ENCODE measurements around the gene FMO3.

FMO3 gene

DNA sequence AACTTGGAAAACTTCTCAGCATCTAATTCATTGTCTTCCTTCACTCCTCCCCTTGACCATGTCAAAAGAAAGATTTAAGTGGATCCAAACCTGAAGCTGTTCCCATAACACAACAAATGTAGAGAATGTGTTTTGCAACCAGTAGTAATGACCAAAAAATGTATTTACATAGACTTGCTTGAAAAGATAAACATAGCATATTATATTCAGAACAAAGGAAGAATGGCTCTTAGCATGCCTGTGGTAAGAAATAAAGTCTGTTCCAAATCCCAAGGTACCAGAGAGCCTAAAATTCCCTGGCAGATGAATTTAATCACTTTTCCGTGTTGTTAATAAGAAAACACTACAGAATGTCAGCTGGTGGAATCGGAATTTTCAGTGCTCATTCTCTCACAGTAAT lies 36.8 kb downstream of the FMO3 start:
- Histone ChIP-seq H3K4me1 (ENCODE audit: control insufficient read depth, low read depth, low read length) (no peaks in the 10 kb centered on the region), H2BK5ac (ENCODE audit: low read length) (no peak overlapping the region), H4K5ac (ENCODE audit: low read length) (no peak overlapping the region), H3K27ac (ENCODE audit: low read depth, low read length) (no peak overlapping the region), H3K4ac (ENCODE audit: low read depth, low read length) (no peak overlapping the region), H3K79me2 (ENCODE audit: control insufficient read depth, insufficient read depth, low read length) (no peaks in the 10 kb centered on the region), H3K27me3 (ENCODE audit: insufficient read depth, low read length, poor library complexity) (no peaks in the 10 kb centered on the region), H3K79me1 (ENCODE audit: low read length) (no peaks in the 10 kb centered on the region), H3K4me2 (ENCODE audit: low read length) (no peak overlapping the region), H3K56ac (ENCODE audit: low read length) (no peak overlapping the region), H3K23ac (ENCODE audit: low read length) (no peak overlapping the region), H2BK120ac (ENCODE audit: low read depth, low read length) (no peak overlapping the region), H4K8ac (ENCODE audit: low read depth, low read length) (no peak overlapping the region), H3K9ac (ENCODE audit: low read length) (no peak overlapping the region), H2BK15ac (replicated peaks; ENCODE audit: low read depth) (no peak overlapping the region), H3K4me3 (ENCODE audit: low read length) (no peak overlapping the region), H2AK5ac (ENCODE audit: low read length) (no peak overlapping the region), H3K36me3 (ENCODE audit: control insufficient read depth, insufficient read depth, low read length) (no peaks in the 10 kb centered on the region), H3K18ac (ENCODE audit: low read length) (no peak overlapping the region)
- no peak for DNase-seq
- no CpG with 5 or more reads among the region's 2 CpGs for WGBS (ENCODE audit: extremely low coverage, insufficient coverage, low lambda C conversion rate)

DNA sequence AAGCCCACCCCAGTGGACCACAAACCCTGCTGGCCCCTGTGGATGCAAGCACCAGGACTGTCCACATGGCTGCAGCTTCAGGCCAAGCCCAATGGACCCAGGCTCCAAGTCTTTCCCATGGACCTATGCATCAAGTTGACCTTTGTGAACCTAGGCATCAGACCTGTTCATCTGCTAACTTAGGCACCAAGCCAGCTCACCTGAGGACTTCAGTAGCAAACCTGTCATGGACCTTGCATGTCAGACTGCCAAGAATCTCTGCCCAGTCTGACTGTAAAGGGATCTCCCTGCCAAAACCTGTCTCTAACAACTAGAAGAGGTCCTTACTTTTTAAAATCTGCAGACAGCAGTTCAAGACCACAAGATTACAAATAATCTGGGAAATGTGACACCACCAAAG lies 37.8 kb downstream of the FMO3 start:
- no peak overlapping the region for H3K27ac ChIP-seq (ENCODE audit: low read depth, low read length)
- no peak overlapping the region for H3K9ac ChIP-seq (ENCODE audit: low read length)
- no peak overlapping the region for H4K8ac ChIP-seq (ENCODE audit: low read depth, low read length)
- no peak overlapping the region for H3K4me3 ChIP-seq (ENCODE audit: low read length)
- H3K4me1 ChIP-seq (ENCODE audit: control insufficient read depth, low read depth, low read length), result no peaks in the 10 kb centered on the region
- no peak for DNase-seq
- H2AK5ac ChIP-seq (ENCODE audit: low read length), result no peak overlapping the region
- H3K27me3 ChIP-seq (ENCODE audit: insufficient read depth, low read length, poor library complexity), result no peaks in the 10 kb centered on the region
- no peak overlapping the region for H3K18ac ChIP-seq (ENCODE audit: low read length)
- no peak overlapping the region for H2BK15ac ChIP-seq (replicated peaks; ENCODE audit: low read depth)
- H3K79me2 ChIP-seq (ENCODE audit: control insufficient read depth, insufficient read depth, low read length), result no peaks in the 10 kb centered on the region
- no peak overlapping the region for H2BK5ac ChIP-seq (ENCODE audit: low read length)
- no peak overlapping the region for H3K4ac ChIP-seq (ENCODE audit: low read depth, low read length)
- no peaks in the 10 kb centered on the region for H3K36me3 ChIP-seq (ENCODE audit: control insufficient read depth, insufficient read depth, low read length)
- H4K5ac ChIP-seq (ENCODE audit: low read length), result no peak overlapping the region
- no peak overlapping the region for H3K56ac ChIP-seq (ENCODE audit: low read length)
- no peak overlapping the region for H3K23ac ChIP-seq (ENCODE audit: low read length)
- no peaks in the 10 kb centered on the region for H3K79me1 ChIP-seq (ENCODE audit: low read length)
- H2BK120ac ChIP-seq (ENCODE audit: low read depth, low read length), result no peak overlapping the region
- no peak overlapping the region for H3K4me2 ChIP-seq (ENCODE audit: low read length)

DNA sequence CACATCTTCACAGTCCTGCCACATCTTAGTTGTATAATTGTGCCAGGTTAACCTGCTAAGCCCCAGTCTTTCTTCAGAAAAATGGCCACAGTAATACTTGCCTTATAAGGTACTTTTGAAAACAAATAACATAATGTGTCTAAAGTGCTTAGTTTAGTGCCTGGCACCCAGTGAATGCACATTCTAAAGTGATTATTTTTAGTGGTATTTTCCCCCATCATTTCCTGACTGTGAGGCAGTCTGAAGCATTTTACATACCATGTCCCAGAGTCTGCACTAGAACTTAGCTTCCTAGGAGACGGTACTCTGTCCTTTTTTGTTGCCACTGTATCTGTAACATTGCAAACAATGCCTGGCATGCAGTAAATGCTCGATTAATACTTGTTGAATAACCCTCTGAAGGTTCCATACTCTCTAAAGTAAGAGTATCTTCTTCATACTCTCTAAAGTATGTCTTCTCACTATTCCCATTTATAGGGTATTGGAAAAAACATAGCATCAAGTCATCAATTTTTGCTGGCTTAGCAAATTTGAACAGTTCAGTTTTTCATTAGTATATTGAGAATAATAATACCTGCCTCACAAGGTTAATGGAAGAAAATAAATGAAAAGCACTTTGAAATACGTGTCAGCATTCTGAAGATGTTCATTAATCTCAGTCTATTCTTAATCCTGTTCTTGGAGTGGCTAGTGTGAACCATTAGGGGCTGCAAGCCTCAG lies 43.7 kb downstream of the FMO3 start:
- Histone ChIP-seq H4K5ac (ENCODE audit: low read length) (no peak overlapping the region), H3K18ac (ENCODE audit: low read length) (no peak overlapping the region), H3K79me2 (ENCODE audit: control insufficient read depth, insufficient read depth, low read length) (no peaks in the 10 kb centered on the region), H3K23ac (ENCODE audit: low read length) (no peak overlapping the region), H2BK5ac (ENCODE audit: low read length) (no peak overlapping the region), H3K4me3 (ENCODE audit: low read length) (no peak overlapping the region), H3K36me3 (ENCODE audit: control insufficient read depth, insufficient read depth, low read length) (no peaks in the 10 kb centered on the region), H3K79me1 (ENCODE audit: low read length) (no peaks in the 10 kb centered on the region), H3K27me3 (ENCODE audit: insufficient read depth, low read length, poor library complexity) (no peaks in the 10 kb centered on the region), H3K4me1 (ENCODE audit: control insufficient read depth, low read depth, low read length) (no peaks in the 10 kb centered on the region), H2AK5ac (ENCODE audit: low read length) (no peak overlapping the region), H3K56ac (ENCODE audit: low read length) (no peak overlapping the region), H3K4me2 (ENCODE audit: low read length) (no peak overlapping the region), H2BK15ac (replicated peaks; ENCODE audit: low read depth) (no peak overlapping the region), H4K8ac (ENCODE audit: low read depth, low read length) (no peak overlapping the region), H2BK120ac (ENCODE audit: low read depth, low read length) (no peak overlapping the region), H3K4ac (ENCODE audit: low read depth, low read length) (no peak overlapping the region), H3K9ac (ENCODE audit: low read length) (no peak overlapping the region), H3K27ac (ENCODE audit: low read depth, low read length) (no peak overlapping the region)
- WGBS (ENCODE audit: extremely low coverage, insufficient coverage, low lambda C conversion rate), result no CpG with 5 or more reads among the region's 3 CpGs
- no peak for DNase-seq

DNA sequence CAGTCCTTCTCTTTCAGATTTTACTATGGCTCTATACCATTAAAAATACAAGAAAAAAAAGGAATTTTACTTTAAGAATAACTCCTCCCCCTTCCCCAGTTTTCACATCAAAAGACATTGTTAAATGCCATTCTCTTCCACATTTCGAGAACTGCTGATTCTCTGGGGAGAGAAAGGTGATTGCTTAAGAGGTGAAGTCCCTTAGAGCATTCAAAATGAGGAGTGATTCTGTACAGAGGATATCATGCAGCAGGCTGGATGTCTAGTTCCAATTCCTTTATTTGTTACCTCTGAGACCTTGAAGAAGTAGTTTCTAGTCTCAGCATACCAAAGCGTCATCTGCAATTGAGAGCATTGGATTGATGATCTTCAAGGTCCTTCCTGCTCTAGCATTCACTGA lies 46.9 kb downstream of the FMO3 start:
- no peak overlapping the region for H3K4me3 ChIP-seq (ENCODE audit: low read length)
- no peak overlapping the region for H3K56ac ChIP-seq (ENCODE audit: low read length)
- no peaks in the 10 kb centered on the region for H3K36me3 ChIP-seq (ENCODE audit: control insufficient read depth, insufficient read depth, low read length)
- H3K79me1 ChIP-seq (ENCODE audit: low read length), result no peaks in the 10 kb centered on the region
- no peak overlapping the region for H2BK120ac ChIP-seq (ENCODE audit: low read depth, low read length)
- H3K23ac ChIP-seq (ENCODE audit: low read length), result no peak overlapping the region
- H2AK5ac ChIP-seq (ENCODE audit: low read length), result no peak overlapping the region
- no peak overlapping the region for H2BK15ac ChIP-seq (replicated peaks; ENCODE audit: low read depth)
- no peak overlapping the region for H3K4me2 ChIP-seq (ENCODE audit: low read length)
- no peak overlapping the region for H3K4ac ChIP-seq (ENCODE audit: low read depth, low read length)
- no CpG with 5 or more reads among the region's 2 CpGs for whole genome bisulfite sequencing (ENCODE audit: extremely low coverage, insufficient coverage, low lambda C conversion rate)
- no peaks in the 10 kb centered on the region for H3K79me2 ChIP-seq (ENCODE audit: control insufficient read depth, insufficient read depth, low read length)
- no peak overlapping the region for H3K18ac ChIP-seq (ENCODE audit: low read length)
- H3K4me1 ChIP-seq (ENCODE audit: control insufficient read depth, low read depth, low read length), result no peaks in the 10 kb centered on the region
- H3K27ac ChIP-seq (ENCODE audit: low read depth, low read length), result no peak overlapping the region
- H3K27me3 ChIP-seq (ENCODE audit: insufficient read depth, low read length, poor library complexity), result no peaks in the 10 kb centered on the region
- no peak for DNase-seq
- H4K8ac ChIP-seq (ENCODE audit: low read depth, low read length), result no peak overlapping the region
- H3K9ac ChIP-seq (ENCODE audit: low read length), result no peak overlapping the region
- H4K5ac ChIP-seq (ENCODE audit: low read length), result no peak overlapping the region
- H2BK5ac ChIP-seq (ENCODE audit: low read length), result no peak overlapping the region

DNA sequence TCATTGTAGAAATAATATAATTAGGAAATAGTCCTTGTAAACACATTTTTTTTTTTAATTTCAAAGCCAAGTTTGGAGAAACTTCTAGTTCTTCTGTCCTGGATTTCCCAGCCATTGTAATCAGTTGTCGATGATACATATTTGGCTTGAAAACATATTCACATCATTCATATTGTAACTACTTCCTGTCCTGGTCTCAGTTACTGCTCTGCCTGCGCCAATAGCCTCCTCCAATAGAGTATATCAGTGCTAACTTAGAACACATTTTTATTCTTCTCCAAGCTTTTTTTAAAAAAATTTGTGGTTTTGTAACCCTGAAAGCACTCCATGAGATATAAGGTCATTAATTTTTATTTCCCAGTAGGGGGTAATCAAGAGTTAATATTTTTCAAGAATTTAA lies 48.3 kb downstream of the FMO3 start:
- Histone ChIP-seq H3K4me3 (ENCODE audit: low read length) (no peak overlapping the region), H3K56ac (ENCODE audit: low read length) (no peak overlapping the region), H3K4me1 (ENCODE audit: control insufficient read depth, low read depth, low read length) (no peaks in the 10 kb centered on the region), H3K27me3 (ENCODE audit: insufficient read depth, low read length, poor library complexity) (no peaks in the 10 kb centered on the region), H3K4me2 (ENCODE audit: low read length) (no peak overlapping the region), H4K8ac (ENCODE audit: low read depth, low read length) (no peak overlapping the region), H3K79me2 (ENCODE audit: control insufficient read depth, insufficient read depth, low read length) (no peaks in the 10 kb centered on the region), H3K23ac (ENCODE audit: low read length) (no peak overlapping the region), H3K79me1 (ENCODE audit: low read length) (no peaks in the 10 kb centered on the region), H4K5ac (ENCODE audit: low read length) (no peak overlapping the region), H3K9ac (ENCODE audit: low read length) (no peak overlapping the region), H2BK120ac (ENCODE audit: low read depth, low read length) (no peak overlapping the region), H3K18ac (ENCODE audit: low read length) (no peak overlapping the region), H3K27ac (ENCODE audit: low read depth, low read length) (no peak overlapping the region), H2AK5ac (ENCODE audit: low read length) (no peak overlapping the region), H2BK5ac (ENCODE audit: low read length) (no peak overlapping the region), H3K4ac (ENCODE audit: low read depth, low read length) (no peak overlapping the region), H3K36me3 (ENCODE audit: control insufficient read depth, insufficient read depth, low read length) (no peaks in the 10 kb centered on the region), H2BK15ac (replicated peaks; ENCODE audit: low read depth) (no peak overlapping the region)
- DNase-seq, result no peak
- WGBS (ENCODE audit: extremely low coverage, insufficient coverage, low lambda C conversion rate), result no CpG with 5 or more reads among the region's 2 CpGs

DNA sequence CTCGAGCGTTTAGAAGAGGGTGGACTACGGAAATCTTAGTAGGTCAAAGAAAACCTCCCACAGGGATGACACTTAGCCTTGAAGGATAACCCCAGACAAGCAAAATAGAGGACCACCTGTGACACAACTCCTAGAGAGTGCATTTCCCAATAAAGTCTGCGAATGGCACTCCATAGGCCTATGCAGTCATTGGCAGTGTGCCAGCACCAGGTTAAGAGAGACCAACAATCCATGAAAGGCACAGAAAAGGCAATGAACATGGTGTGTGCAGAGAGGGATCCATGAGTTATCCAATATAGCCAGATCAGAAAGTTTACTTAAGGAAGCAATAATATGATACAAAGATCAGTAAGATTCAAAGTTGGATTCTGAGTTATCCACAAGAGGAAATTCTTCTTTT lies 49.2 kb downstream of the FMO3 start:
- WGBS (ENCODE audit: extremely low coverage, insufficient coverage, low lambda C conversion rate), result no CpG with 5 or more reads among the region's 4 CpGs
- Histone ChIP-seq H2BK5ac (ENCODE audit: low read length) (no peak overlapping the region), H3K4me2 (ENCODE audit: low read length) (no peak overlapping the region), H3K23ac (ENCODE audit: low read length) (no peak overlapping the region), H2AK5ac (ENCODE audit: low read length) (no peak overlapping the region), H3K27ac (ENCODE audit: low read depth, low read length) (no peak overlapping the region), H3K79me1 (ENCODE audit: low read length) (no peaks in the 10 kb centered on the region), H3K36me3 (ENCODE audit: control insufficient read depth, insufficient read depth, low read length) (no peaks in the 10 kb centered on the region), H4K8ac (ENCODE audit: low read depth, low read length) (no peak overlapping the region), H3K4me1 (ENCODE audit: control insufficient read depth, low read depth, low read length) (no peaks in the 10 kb centered on the region), H2BK15ac (replicated peaks; ENCODE audit: low read depth) (no peak overlapping the region), H3K4ac (ENCODE audit: low read depth, low read length) (no peak overlapping the region), H3K18ac (ENCODE audit: low read length) (no peak overlapping the region), H3K27me3 (ENCODE audit: insufficient read depth, low read length, poor library complexity) (no peaks in the 10 kb centered on the region), H3K79me2 (ENCODE audit: control insufficient read depth, insufficient read depth, low read length) (no peaks in the 10 kb centered on the region), H3K9ac (ENCODE audit: low read length) (no peak overlapping the region), H2BK120ac (ENCODE audit: low read depth, low read length) (no peak overlapping the region), H3K4me3 (ENCODE audit: low read length) (no peak overlapping the region), H4K5ac (ENCODE audit: low read length) (no peak overlapping the region), H3K56ac (ENCODE audit: low read length) (no peak overlapping the region)
- no peak for DNase-seq
